WTC11 (cell line): ENCODE data around the gene WBP4.

Experiments
- CTCF ChIP-seq: fragments of 200-600 bp; IDR thresholded peaks from 2 replicates; pipeline ENCODE4 v1.8.0; 2022; ENCODE audit warnings: antibody characterized with exemption
- ETV6 ChIP-seq: sonication (generic); formaldehyde crosslinking; IDR thresholded peaks from 2 replicates; pipeline ENCODE4 v1.8.1; 2022; ENCODE audit warnings: mild to moderate bottlenecking, missing genetic modification reagents
- FOXK1 ChIP-seq: sonication (generic); formaldehyde crosslinking; IDR thresholded peaks from 2 replicates; pipeline ENCODE4 v1.8.0; 2022; ENCODE audit warnings: mild to moderate bottlenecking, moderate library complexity, missing genetic modification reagents
- MAX ChIP-seq: sonication (generic); formaldehyde crosslinking; IDR thresholded peaks from 2 replicates; pipeline ENCODE4 v1.8.0; 2022; ENCODE audit warnings: mild to moderate bottlenecking, missing genetic modification reagents
- SP1 ChIP-seq: sonication (generic); formaldehyde crosslinking; conservative IDR thresholded peaks from 2 replicates; pipeline ENCODE4 v1.8.1; 2022; ENCODE audit warnings: missing genetic modification reagents
- ZBTB21 ChIP-seq: sonication (generic); formaldehyde crosslinking; IDR thresholded peaks from 2 replicates; pipeline ENCODE4 v1.8.1; 2023; ENCODE audit warnings: mild to moderate bottlenecking, missing genetic modification reagents, borderline replicate concordance

- TF ChIP-seq FOXK1 (CRISPR knock-in tag), result no peak
- no peak for TF ChIP-seq MAX (CRISPR knock-in tag)
- no peak for TF ChIP-seq ETV6 (CRISPR knock-in tag)
- TF ChIP-seq ZBTB21 (CRISPR knock-in tag), result no peak
- TF ChIP-seq CTCF, result no peak
- no peak for TF ChIP-seq SP1 (CRISPR knock-in tag)
These were observed 7.0 kb upstream of the WBP4 start for GRCh38 chr13:41054212-41054877.
